K562 (cell line): ENCODE results near the gene CHCHD6. TPM values are rescaled to one million over a fixed set of nuclear protein-coding genes. Genes with fewer than 3 reads are reported as not detected.

ENCODE experiments used
- ATAC-seq: fragments of 200-7000 bp; cut with Tn5 transposase; 3 replicates; pipeline ENCODE4 v1.9.1; 2020; ENCODE audit warnings: moderate library complexity
- BruUV-seq: library from RNA; stranded (reverse); fragments of 400-500 nt; replicated peaks from 2 replicates; lab custom pipeline; 2021; lab: Mats Ljungman, UMichigan
- CTCF ChIA-PET: fragments of 300-600 bp; formaldehyde crosslinking; extraction: SDS; loops from one replicate; lab custom pipeline; 2021; ENCODE audit warnings: low intra/inter-chr PET ratio; lab: Yijun Ruan, JAX
- POLR2A ChIA-PET: fragments of 300-600, 350-650 bp; sonication (Branson Sonifier 250); formaldehyde crosslinking; extraction: SDS; loops from one replicate; lab custom pipeline; 2021; ENCODE audit warnings: antibody characterized with exemption, inconsistent platforms; lab: Yijun Ruan, JAX
- DNase-seq, 4 experiments: peaks; one replicate each; pipeline versions ENCODE4 v3.0.0 to v3.0.0-alpha.2; 2011 to 2018; ENCODE audit warnings: low spot score in 3 of 4, mixed read lengths in 3 of 4; ENCODE audit errors: extremely low read depth in 1 of 4
- FAIRE-seq: peaks from 2 replicates; lab custom pipeline; 2011; peaks lifted over from hg19 to GRCh38; lab: Jason Lieb, UNC
- H2AFZ ChIP-seq: 2 replicates; pipeline ENCODE4 v1.6.0; 2011; ENCODE audit warnings: low read depth, low read length, control low read depth, inconsistent platforms
- H3K27ac ChIP-seq: fragments of 200-600 bp; 3 replicates; pipeline ENCODE4 v1.8.0; 2011; ENCODE audit warnings: low read depth, mild to moderate bottlenecking, control low read depth, inconsistent platforms, low read length, moderate library complexity, mixed read lengths; ENCODE audit errors: extremely low read depth
- H3K27me3 ChIP-seq, 2 experiments: fragments of 300-600 bp in 1 of 2; 2 replicates in 1 of 2; 3 replicates in 1 of 2; pipeline versions ENCODE4 v1.6.0 to v1.8.0; 2011; ENCODE audit warnings: inconsistent platforms in 2 of 2, low read length in 2 of 2, mild to moderate bottlenecking in 1 of 2, mixed read lengths in 1 of 2, moderate library complexity in 1 of 2; ENCODE audit not compliant: control insufficient read depth in 2 of 2, insufficient read depth in 2 of 2
- H3K36me3 ChIP-seq: fragments of 300-600 bp; 3 replicates; pipeline ENCODE4 v1.8.0; 2011; ENCODE audit warnings: mild to moderate bottlenecking, low read length, inconsistent platforms; ENCODE audit not compliant: control insufficient read depth, insufficient read depth
- H3K4me1 ChIP-seq, 2 experiments: fragments of 200-600 bp in 1 of 2; replicated peaks in 1 of 2; 2 replicates in 1 of 2; 3 replicates in 1 of 2; pipeline versions ENCODE4 v1.5.1 to v1.8.0; 2011; ENCODE audit warnings: inconsistent platforms in 2 of 2, low read length in 2 of 2, mild to moderate bottlenecking in 1 of 2, mixed read lengths in 1 of 2, moderate library complexity in 1 of 2; ENCODE audit not compliant: control insufficient read depth in 2 of 2, insufficient read depth in 2 of 2
- H3K4me2 ChIP-seq: 2 replicates; pipeline ENCODE4 v1.6.1; 2011; ENCODE audit warnings: low read length, control low read depth, inconsistent platforms, mixed read lengths; ENCODE audit not compliant: insufficient read depth
- H3K4me3 ChIP-seq: fragments of 200-600 bp; sonication (generic), shearing (Covaris generic); 2 replicates; pipeline ENCODE4 v1.5.1; 2016; ENCODE audit warnings: control low read depth, inconsistent platforms
- H3K79me2 ChIP-seq: fragments of 200-600 bp; 3 replicates; pipeline ENCODE4 v1.8.0; 2011; ENCODE audit warnings: low read length, inconsistent platforms; ENCODE audit not compliant: control insufficient read depth, insufficient read depth
- H3K9ac ChIP-seq, 2 experiments: 2 replicates each; pipeline versions ENCODE4 v1.6.0 to v1.6.1; 2011; ENCODE audit warnings: low read depth in 2 of 2, low read length in 2 of 2, control low read depth in 1 of 2, inconsistent platforms in 1 of 2, mild to moderate bottlenecking in 1 of 2, mixed read lengths in 1 of 2; ENCODE audit not compliant: insufficient read depth in 1 of 2
- H3K9me1 ChIP-seq: one replicate; pipeline ENCODE4 v1.6.0; 2011; ENCODE audit warnings: inconsistent platforms, mild to moderate bottlenecking, low read length, moderate library complexity; ENCODE audit not compliant: control insufficient read depth, insufficient read depth
- H3K9me3 ChIP-seq: replicated peaks from 2 replicates; pipeline ENCODE4 v1.5.1; 2011; ENCODE audit warnings: low read depth, low read length, inconsistent platforms; ENCODE audit not compliant: control insufficient read depth, insufficient read depth
- H4K20me1 ChIP-seq: replicated peaks from 2 replicates; pipeline ENCODE4 v1.6.1; 2011; ENCODE audit warnings: low read length, inconsistent platforms, mixed read lengths; ENCODE audit not compliant: control insufficient read depth, insufficient read depth
- BMI1 ChIP-seq: fragments of 150-350 bp; IDR thresholded peaks from 2 replicates; pipeline ENCODE4 v1.6.1; 2014; ENCODE audit warnings: low read length
- EWSR1 ChIP-seq: fragments of 450-650 bp; IDR thresholded peaks from 2 replicates; pipeline ENCODE4 v1.6.1; 2018; ENCODE audit warnings: borderline replicate concordance, mild to moderate bottlenecking, low read depth, moderate library complexity; ENCODE audit not compliant: partially characterized antibody
- FOXM1 ChIP-seq, 2 experiments: fragments of 450-650 bp in 1 of 2; sonication (generic) in 1 of 2; formaldehyde crosslinking in 1 of 2; IDR thresholded peaks; 2 replicates each; pipeline versions ENCODE4 v1.6.1 to v1.9.0; 2017 to 2022; ENCODE audit warnings: low read depth in 2 of 2, mild to moderate bottlenecking in 2 of 2, missing genetic modification reagents in 1 of 2, moderate library complexity in 1 of 2
- HDGF ChIP-seq: fragments of 450-650 bp; IDR thresholded peaks from 2 replicates; pipeline ENCODE4 v1.6.1; 2016
- HMGN3 ChIP-seq: IDR thresholded peaks from 2 replicates; pipeline ENCODE4 v1.6.1; 2011; ENCODE audit warnings: borderline replicate concordance, low read depth, mild to moderate bottlenecking, mixed read lengths, low read length; ENCODE audit not compliant: insufficient read length; ENCODE audit errors: extremely low read depth
- IFI16 ChIP-seq: fragments of 250-450 bp; sonication (Bioruptor Pico); IDR thresholded peaks from 2 replicates; pipeline ENCODE4 v2.1.2; 2022; ENCODE audit warnings: mild to moderate bottlenecking, inconsistent platforms
- NBN ChIP-seq: fragments of 450-650 bp; IDR thresholded peaks from 2 replicates; pipeline ENCODE4 v1.6.1; 2016; ENCODE audit warnings: low read depth, mild to moderate bottlenecking
- NFE2 ChIP-seq: IDR thresholded peaks from 2 replicates; pipeline ENCODE4 v1.6.1; 2014; ENCODE audit warnings: antibody characterized with exemption, low read depth
- ZFP30 ChIP-seq: fragments of 250-450 bp; sonication (Bioruptor Pico); IDR thresholded peaks from 2 replicates; pipeline ENCODE4 v1.8.0; 2022; ENCODE audit warnings: moderate library complexity, mild to moderate bottlenecking, inconsistent platforms, borderline replicate concordance
- ZNF75A ChIP-seq: fragments of 450-650 bp; formaldehyde crosslinking; IDR thresholded peaks from 2 replicates; pipeline ENCODE4 v1.4.0; 2020; ENCODE audit warnings: mild to moderate bottlenecking
- ZSCAN32 ChIP-seq: fragments of 450-650 bp; formaldehyde crosslinking; IDR thresholded peaks from 2 replicates; pipeline ENCODE4 v1.4.0; 2020; ENCODE audit warnings: mild to moderate bottlenecking, moderate library complexity
- WGBS: fragments of 100-300 bp; shearing (Covaris generic); methylation state at CpG from one replicate; pipeline ENCODE4 v1.1.6; 2016; ENCODE audit warnings: low coverage, mixed read lengths; ENCODE audit not compliant: insufficient coverage; ENCODE audit errors: missing lambda C conversion rate; 5-methylcytosine and 5-hydroxymethylcytosine counted together
- in situ Hi-C: fragments of 300-500 bp; cut with MboI; formaldehyde crosslinking; loops from 4 replicates; pipeline ENCODE4 v1.15.0; 2018; ENCODE audit warnings: inconsistent platforms, mixed read lengths
- intact Hi-C: fragments of 100-400 bp; cut with micrococcal nuclease; formaldehyde crosslinking; loops from 2 replicates; pipeline ENCODE4 v1.14.2; 2022
- polyA plus RNA-seq, 8 experiments: library from polyadenylated mRNA; depleted of rRNA in 4 of 8; stranded (reverse) in 5 of 8; unstranded in 3 of 8; fragments of >200 nt; fragmentation: Nextera tagmentation in 2 of 8; fragmentation: Illumina TruSeq in 1 of 8; extraction: Ambion mirVana in 2 of 8; extraction: Trizol in 1 of 8; gene quantifications; 2 replicates each; pipeline versions ENCODE4 v1.2.1 to v1.2.3, GENCODE V29; 2011 to 2014; ENCODE audit warnings: inconsistent platforms in 1 of 8, missing spikeins in 1 of 8
- total RNA-seq, 7 experiments: library from RNA; depleted of rRNA in 6 of 7; stranded (reverse); fragments of >200 nt in 6 of 7; fragmentation: Illumina TruSeq in 2 of 7; extraction: Trizol in 2 of 7; gene quantifications; 2 replicates each; pipeline versions ENCODE4 v1.2.1 to v1.2.3, GENCODE V29; 2011 to 2021; ENCODE audit warnings: low replicate concordance in 1 of 7
- TF ChIP-seq, protein P1 (sequence below): fragments of 450-650 bp; IDR thresholded peaks from 2 replicates; pipeline ENCODE4 v1.6.1; 2016; ENCODE audit warnings: mild to moderate bottlenecking, moderate library complexity

The CHCHD6 gene
- total and polyA plus RNA-seq, 9 of the 15 experiments (the other 6 are each of a cell fraction or from before 2014, with no cell fraction given): 4.6 to 18.6 (median 10.9) TPM

DNA sequence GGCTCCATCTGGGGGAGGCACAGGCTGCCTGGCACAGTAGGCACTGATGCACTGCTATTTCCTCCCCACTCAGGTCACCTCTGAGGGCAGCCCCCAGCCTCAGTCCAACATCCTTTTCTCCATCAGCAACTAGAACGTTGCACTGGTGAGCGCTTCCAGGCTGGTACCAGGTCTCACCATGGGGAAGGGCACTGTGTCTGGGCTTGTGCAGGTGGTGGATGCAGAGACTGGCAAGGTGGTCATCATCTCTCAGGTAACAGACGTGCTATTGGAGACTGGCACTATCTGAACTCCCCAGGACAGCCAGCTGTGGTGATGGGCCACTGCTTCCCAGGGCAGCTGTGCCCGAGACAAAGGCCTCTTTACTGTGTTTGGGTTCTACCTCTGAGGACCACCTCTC is 40.8 kb upstream of the CHCHD6 start:
- intact Hi-C loops: loop anchor here (10.0 kb wide), 1 partner anchor 138 kb away; the partner anchor contains the start of gene CHST13
- no TSS peak for BruUV-seq

More for the DNA sequence above, 40.8 kb upstream of the CHCHD6 start:
- Histone ChIP-seq H3K4me1 (no peaks in the 10 kb centered on the region), H3K9me3 (no peaks in the 10 kb centered on the region), H3K27me3 (peaks cover 0 to 45% of the 10 kb centered on the region in 2 experiments; a peak in 2 of 5 replicates), H3K4me3 (no peak overlapping the region), H3K9ac (no peak overlapping the region), H4K20me1 (no peaks in the 10 kb centered on the region), H3K36me3 (no peaks in the 10 kb centered on the region), H3K79me2 (no peaks in the 10 kb centered on the region), H2AFZ (no peak overlapping the region), H3K9me1 (no peaks in the 10 kb centered on the region), H3K4me2 (no peak overlapping the region), H3K27ac (no peak overlapping the region)
- TF ChIP-seq ZNF75A (CRISPR knock-in tag) (no peak), IFI16 (CRISPR knock-in tag) (no peak), NBN (no peak), NFE2 (no peak), FOXM1 (IDR thresholded peaks at IDR 0.05; ENCODE audit: low read depth) (no peak), FOXM1 (CRISPR knock-in tag; IDR thresholded peaks at IDR 0.05; ENCODE audit: low read depth) (no peak), HMGN3 (no peak), HDGF (no peak), BMI1 (no peak), EWSR1 (no peak), ZSCAN32 (CRISPR knock-in tag) (no peak), ZFP30 (no peak)
- TF ChIP-seq, protein P1, sequence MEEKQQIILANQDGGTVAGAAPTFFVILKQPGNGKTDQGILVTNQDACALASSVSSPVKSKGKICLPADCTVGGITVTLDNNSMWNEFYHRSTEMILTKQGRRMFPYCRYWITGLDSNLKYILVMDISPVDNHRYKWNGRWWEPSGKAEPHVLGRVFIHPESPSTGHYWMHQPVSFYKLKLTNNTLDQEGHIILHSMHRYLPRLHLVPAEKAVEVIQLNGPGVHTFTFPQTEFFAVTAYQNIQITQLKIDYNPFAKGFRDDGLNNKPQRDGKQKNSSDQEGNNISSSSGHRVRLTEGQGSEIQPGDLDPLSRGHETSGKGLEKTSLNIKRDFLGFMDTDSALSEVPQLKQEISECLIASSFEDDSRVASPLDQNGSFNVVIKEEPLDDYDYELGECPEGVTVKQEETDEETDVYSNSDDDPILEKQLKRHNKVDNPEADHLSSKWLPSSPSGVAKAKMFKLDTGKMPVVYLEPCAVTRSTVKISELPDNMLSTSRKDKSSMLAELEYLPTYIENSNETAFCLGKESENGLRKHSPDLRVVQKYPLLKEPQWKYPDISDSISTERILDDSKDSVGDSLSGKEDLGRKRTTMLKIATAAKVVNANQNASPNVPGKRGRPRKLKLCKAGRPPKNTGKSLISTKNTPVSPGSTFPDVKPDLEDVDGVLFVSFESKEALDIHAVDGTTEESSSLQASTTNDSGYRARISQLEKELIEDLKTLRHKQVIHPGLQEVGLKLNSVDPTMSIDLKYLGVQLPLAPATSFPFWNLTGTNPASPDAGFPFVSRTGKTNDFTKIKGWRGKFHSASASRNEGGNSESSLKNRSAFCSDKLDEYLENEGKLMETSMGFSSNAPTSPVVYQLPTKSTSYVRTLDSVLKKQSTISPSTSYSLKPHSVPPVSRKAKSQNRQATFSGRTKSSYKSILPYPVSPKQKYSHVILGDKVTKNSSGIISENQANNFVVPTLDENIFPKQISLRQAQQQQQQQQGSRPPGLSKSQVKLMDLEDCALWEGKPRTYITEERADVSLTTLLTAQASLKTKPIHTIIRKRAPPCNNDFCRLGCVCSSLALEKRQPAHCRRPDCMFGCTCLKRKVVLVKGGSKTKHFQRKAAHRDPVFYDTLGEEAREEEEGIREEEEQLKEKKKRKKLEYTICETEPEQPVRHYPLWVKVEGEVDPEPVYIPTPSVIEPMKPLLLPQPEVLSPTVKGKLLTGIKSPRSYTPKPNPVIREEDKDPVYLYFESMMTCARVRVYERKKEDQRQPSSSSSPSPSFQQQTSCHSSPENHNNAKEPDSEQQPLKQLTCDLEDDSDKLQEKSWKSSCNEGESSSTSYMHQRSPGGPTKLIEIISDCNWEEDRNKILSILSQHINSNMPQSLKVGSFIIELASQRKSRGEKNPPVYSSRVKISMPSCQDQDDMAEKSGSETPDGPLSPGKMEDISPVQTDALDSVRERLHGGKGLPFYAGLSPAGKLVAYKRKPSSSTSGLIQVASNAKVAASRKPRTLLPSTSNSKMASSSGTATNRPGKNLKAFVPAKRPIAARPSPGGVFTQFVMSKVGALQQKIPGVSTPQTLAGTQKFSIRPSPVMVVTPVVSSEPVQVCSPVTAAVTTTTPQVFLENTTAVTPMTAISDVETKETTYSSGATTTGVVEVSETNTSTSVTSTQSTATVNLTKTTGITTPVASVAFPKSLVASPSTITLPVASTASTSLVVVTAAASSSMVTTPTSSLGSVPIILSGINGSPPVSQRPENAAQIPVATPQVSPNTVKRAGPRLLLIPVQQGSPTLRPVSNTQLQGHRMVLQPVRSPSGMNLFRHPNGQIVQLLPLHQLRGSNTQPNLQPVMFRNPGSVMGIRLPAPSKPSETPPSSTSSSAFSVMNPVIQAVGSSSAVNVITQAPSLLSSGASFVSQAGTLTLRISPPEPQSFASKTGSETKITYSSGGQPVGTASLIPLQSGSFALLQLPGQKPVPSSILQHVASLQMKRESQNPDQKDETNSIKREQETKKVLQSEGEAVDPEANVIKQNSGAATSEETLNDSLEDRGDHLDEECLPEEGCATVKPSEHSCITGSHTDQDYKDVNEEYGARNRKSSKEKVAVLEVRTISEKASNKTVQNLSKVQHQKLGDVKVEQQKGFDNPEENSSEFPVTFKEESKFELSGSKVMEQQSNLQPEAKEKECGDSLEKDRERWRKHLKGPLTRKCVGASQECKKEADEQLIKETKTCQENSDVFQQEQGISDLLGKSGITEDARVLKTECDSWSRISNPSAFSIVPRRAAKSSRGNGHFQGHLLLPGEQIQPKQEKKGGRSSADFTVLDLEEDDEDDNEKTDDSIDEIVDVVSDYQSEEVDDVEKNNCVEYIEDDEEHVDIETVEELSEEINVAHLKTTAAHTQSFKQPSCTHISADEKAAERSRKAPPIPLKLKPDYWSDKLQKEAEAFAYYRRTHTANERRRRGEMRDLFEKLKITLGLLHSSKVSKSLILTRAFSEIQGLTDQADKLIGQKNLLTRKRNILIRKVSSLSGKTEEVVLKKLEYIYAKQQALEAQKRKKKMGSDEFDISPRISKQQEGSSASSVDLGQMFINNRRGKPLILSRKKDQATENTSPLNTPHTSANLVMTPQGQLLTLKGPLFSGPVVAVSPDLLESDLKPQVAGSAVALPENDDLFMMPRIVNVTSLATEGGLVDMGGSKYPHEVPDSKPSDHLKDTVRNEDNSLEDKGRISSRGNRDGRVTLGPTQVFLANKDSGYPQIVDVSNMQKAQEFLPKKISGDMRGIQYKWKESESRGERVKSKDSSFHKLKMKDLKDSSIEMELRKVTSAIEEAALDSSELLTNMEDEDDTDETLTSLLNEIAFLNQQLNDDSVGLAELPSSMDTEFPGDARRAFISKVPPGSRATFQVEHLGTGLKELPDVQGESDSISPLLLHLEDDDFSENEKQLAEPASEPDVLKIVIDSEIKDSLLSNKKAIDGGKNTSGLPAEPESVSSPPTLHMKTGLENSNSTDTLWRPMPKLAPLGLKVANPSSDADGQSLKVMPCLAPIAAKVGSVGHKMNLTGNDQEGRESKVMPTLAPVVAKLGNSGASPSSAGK: no peak
- no peak for ATAC-seq
- DNase-seq: no peak
- WGBS: 0% methylated on average over 4 of the region's 4 CpGs
- in situ Hi-C loops: no loop called here
- ChIA-PET CTCF (no interaction called here), POLR2A (no interaction called here)
- FAIRE-seq: no peak
